ENCODE results near the gene JAKMIP1.

DNA sequence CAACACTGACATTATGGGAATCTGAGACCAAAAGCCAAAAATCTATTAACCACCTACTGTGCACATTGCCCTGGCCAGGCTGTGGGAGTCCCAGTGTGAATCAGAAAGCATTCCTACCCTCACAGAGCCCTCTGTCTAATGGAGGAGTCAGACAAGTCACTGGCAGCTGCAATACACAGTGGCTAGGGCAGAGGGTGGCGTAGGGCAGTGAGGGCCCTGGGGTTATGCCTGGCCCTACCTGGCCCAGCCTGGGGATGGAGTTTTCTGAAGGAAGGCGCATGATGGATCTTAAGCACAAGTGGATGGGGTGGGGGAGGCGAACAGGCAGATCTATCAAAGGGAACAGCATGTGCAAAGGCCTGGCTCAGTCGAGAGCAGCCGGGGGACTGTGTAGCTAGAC, 10.8 kb downstream of the JAKMIP1 start:
- TF ChIP-seq YY1 (IDR thresholded peaks at IDR 0.05; ENCODE audit: insufficient read depth, insufficient read length), result no peak
- TF ChIP-seq SUZ12 (IDR thresholded peaks at IDR 0.05; ENCODE audit: extremely low read depth, insufficient read depth, insufficient read length), result no peak
- TF ChIP-seq ZNF274 (IDR thresholded peaks at IDR 0.05; ENCODE audit: low read depth, low read length), result no peak

Data from NT2/D1 (cell line).